GM06990 (cell line): ENCODE data around the gene TNFSF12.

Source experiments
- DNase-seq: peaks from one replicate; pipeline ENCODE4 v3.0.0-alpha.2; 2011; ENCODE audit not compliant: insufficient read length; ENCODE audit errors: extremely low read depth
- H3K27me3 ChIP-seq: replicated peaks from 2 replicates; pipeline ENCODE4 v1.6.0; 2011; ENCODE audit warnings: low read length; ENCODE audit not compliant: control insufficient read depth, insufficient read depth
- H3K36me3 ChIP-seq: 2 replicates; pipeline ENCODE4 v1.5.1; 2011; ENCODE audit warnings: low read length; ENCODE audit not compliant: control insufficient read depth, insufficient read depth
- H3K4me3 ChIP-seq: replicated peaks from 2 replicates; pipeline ENCODE4 v1.5.1; 2011; ENCODE audit warnings: low read depth, mild to moderate bottlenecking, control low read depth, low read length
- TF ChIP-seq, protein P1 (sequence below): IDR thresholded peaks from 2 replicates; pipeline ENCODE4 v1.5.1; 2011; ENCODE audit warnings: low read length, control low read depth, mild to moderate bottlenecking, inconsistent platforms; ENCODE audit not compliant: insufficient read depth, poor library complexity, severe bottlenecking

TNFSF12 gene

GRCh38 chr17:7569571-7569970, 20.7 kb downstream of the TNFSF12 start:
- TF ChIP-seq, protein P1, sequence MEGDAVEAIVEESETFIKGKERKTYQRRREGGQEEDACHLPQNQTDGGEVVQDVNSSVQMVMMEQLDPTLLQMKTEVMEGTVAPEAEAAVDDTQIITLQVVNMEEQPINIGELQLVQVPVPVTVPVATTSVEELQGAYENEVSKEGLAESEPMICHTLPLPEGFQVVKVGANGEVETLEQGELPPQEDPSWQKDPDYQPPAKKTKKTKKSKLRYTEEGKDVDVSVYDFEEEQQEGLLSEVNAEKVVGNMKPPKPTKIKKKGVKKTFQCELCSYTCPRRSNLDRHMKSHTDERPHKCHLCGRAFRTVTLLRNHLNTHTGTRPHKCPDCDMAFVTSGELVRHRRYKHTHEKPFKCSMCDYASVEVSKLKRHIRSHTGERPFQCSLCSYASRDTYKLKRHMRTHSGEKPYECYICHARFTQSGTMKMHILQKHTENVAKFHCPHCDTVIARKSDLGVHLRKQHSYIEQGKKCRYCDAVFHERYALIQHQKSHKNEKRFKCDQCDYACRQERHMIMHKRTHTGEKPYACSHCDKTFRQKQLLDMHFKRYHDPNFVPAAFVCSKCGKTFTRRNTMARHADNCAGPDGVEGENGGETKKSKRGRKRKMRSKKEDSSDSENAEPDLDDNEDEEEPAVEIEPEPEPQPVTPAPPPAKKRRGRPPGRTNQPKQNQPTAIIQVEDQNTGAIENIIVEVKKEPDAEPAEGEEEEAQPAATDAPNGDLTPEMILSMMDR: no peak
- no peak overlapping the region for H3K4me3 ChIP-seq
- peaks cover 23% of the 10 kb centered on the region for H3K36me3 ChIP-seq
- no peaks in the 10 kb centered on the region for H3K27me3 ChIP-seq
- no peak for DNase-seq

GRCh38 chr17:7570351-7570750, 21.5 kb downstream of the TNFSF12 start:
- H3K27me3 ChIP-seq: no peaks in the 10 kb centered on the region
- TF ChIP-seq, protein P1: no peak
- DNase-seq: no peak
- peaks cover 21% of the 10 kb centered on the region for H3K36me3 ChIP-seq
- no peak overlapping the region for H3K4me3 ChIP-seq

DNA sequence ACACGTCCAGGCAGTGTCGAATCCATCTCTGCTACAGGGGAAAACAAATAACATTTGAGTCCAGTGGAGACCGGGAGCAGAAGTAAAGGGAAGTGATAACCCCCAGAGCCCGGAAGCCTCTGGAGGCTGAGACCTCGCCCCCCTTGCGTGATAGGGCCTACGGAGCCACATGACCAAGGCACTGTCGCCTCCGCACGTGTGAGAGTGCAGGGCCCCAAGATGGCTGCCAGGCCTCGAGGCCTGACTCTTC, 23.4 kb downstream of the TNFSF12 start:
- TF ChIP-seq, protein P1: no peak
- no peak for DNase-seq
- peak overlapping the region; percentile 64 for H3K4me3 ChIP-seq
- no peaks in the 10 kb centered on the region for H3K27me3 ChIP-seq
- peaks cover 30% of the 10 kb centered on the region for H3K36me3 ChIP-seq

- DNase-seq: peak; percentile 100
- peak overlapping the region; percentile 95 for H3K4me3 ChIP-seq
- H3K36me3 ChIP-seq: peaks cover 34% of the 10 kb centered on the region
- TF ChIP-seq, protein P1: no peak
- H3K27me3 ChIP-seq: no peaks in the 10 kb centered on the region
Observed at GRCh38 chr17:7572588-7573323, 23.9 kb downstream of the TNFSF12 start.

GRCh38 chr17:7573324-7574080, 24.6 kb downstream of the TNFSF12 start:
- peak overlapping the region; percentile 95 for H3K4me3 ChIP-seq

More at GRCh38 chr17:7573324-7574080, 24.6 kb downstream of the TNFSF12 start:
- peak; percentile 94 for DNase-seq
- H3K36me3 ChIP-seq: peaks cover 38% of the 10 kb centered on the region
- TF ChIP-seq, protein P1: no peak
- H3K27me3 ChIP-seq: no peaks in the 10 kb centered on the region
